Epithelial cell of esophagus (primary cell): ENCODE measurements around the gene TBX1.

ENCODE experiments used
- DNase-seq: peaks from one replicate; pipeline ENCODE4 v3.0.0; 2010; ENCODE audit warnings: low read depth
- H3K4me3 ChIP-seq: 2 replicates; pipeline ENCODE4 v1.5.1; 2011; ENCODE audit warnings: mild to moderate bottlenecking, low read length, control low read depth
- TF ChIP-seq, protein P1 (sequence below): IDR thresholded peaks from 2 replicates; pipeline ENCODE4 v1.5.1; 2011; ENCODE audit warnings: low read depth, mild to moderate bottlenecking, low read length, control low read depth, inconsistent platforms; ENCODE audit not compliant: insufficient read depth; ENCODE audit errors: missing control alignments

Gene TBX1

DNA sequence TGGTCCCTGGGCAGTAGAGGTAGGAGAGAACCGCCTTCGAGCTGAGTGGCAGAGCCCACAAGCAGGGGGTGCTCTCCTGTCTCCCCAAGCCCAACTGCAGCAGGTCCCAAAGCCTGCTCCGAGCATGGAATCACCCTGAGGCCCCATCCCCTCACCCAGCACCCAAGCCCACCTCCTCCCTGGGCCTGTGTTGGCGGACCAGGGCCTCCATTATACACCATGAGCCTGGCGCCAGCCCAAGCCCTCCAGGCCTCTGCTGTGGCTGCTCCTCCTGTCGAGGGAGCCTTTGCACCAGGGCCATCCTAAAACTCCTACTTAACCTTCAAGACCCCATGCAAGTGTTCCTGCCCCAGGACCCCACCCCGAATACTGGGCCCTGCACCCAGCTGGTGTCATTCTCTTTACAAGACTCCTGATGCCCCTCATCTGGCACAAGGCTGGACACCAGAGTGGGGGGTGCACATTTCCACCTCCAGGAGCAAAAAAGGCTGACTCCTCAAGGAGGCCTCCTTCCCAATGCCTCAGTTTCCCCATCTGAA, 20.6 kb upstream of the TBX1 start:
- TF ChIP-seq, protein P1, sequence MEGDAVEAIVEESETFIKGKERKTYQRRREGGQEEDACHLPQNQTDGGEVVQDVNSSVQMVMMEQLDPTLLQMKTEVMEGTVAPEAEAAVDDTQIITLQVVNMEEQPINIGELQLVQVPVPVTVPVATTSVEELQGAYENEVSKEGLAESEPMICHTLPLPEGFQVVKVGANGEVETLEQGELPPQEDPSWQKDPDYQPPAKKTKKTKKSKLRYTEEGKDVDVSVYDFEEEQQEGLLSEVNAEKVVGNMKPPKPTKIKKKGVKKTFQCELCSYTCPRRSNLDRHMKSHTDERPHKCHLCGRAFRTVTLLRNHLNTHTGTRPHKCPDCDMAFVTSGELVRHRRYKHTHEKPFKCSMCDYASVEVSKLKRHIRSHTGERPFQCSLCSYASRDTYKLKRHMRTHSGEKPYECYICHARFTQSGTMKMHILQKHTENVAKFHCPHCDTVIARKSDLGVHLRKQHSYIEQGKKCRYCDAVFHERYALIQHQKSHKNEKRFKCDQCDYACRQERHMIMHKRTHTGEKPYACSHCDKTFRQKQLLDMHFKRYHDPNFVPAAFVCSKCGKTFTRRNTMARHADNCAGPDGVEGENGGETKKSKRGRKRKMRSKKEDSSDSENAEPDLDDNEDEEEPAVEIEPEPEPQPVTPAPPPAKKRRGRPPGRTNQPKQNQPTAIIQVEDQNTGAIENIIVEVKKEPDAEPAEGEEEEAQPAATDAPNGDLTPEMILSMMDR = no peak
- no peak for DNase-seq
- H3K4me3 ChIP-seq = no peak overlapping the region

DNA sequence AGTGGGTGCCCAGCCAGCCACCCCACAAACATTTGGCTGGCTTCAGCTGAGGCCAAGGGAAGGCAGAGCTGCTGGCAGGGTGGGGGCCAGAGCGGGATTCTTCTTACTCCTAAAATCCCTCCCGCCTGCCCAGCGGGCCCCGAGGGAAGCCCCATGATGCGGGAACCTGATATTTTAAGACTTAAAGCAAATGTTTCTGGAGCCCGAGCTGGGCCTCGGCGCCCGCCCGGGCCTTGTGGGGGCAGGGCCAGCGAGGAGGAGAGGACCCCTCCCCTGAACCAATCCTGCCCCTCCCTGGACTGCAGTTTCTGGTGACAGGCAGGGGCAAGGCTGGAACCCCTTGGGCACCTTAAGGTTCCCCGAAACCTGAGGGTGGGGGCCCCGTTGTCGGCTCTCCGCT, 20.0 kb upstream of the TBX1 start:
- TF ChIP-seq, protein P1 = no peak
- no peak overlapping the region for H3K4me3 ChIP-seq
- no peak for DNase-seq

DNA sequence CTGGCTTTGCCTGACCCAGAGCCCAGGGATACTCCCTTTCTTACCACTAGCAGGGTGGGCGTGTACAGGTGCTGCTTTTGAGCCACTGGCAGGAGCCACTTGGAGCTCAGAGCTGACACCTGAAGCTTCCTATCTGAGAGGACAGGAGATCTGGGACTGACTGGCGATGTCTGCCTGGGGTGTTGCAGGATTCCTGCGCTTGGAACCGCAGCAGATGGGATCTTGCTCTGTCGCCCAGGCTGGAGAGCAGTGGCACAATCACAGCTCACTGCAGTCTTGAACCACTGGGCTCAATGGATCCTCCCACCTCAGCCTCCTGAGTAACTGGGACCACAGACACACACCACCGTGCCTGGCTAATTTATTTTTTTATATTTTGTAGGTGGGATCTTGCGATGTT, 19.5 kb upstream of the TBX1 start:
- H3K4me3 ChIP-seq = no peak overlapping the region
- no peak for DNase-seq
- TF ChIP-seq, protein P1 = no peak

DNA sequence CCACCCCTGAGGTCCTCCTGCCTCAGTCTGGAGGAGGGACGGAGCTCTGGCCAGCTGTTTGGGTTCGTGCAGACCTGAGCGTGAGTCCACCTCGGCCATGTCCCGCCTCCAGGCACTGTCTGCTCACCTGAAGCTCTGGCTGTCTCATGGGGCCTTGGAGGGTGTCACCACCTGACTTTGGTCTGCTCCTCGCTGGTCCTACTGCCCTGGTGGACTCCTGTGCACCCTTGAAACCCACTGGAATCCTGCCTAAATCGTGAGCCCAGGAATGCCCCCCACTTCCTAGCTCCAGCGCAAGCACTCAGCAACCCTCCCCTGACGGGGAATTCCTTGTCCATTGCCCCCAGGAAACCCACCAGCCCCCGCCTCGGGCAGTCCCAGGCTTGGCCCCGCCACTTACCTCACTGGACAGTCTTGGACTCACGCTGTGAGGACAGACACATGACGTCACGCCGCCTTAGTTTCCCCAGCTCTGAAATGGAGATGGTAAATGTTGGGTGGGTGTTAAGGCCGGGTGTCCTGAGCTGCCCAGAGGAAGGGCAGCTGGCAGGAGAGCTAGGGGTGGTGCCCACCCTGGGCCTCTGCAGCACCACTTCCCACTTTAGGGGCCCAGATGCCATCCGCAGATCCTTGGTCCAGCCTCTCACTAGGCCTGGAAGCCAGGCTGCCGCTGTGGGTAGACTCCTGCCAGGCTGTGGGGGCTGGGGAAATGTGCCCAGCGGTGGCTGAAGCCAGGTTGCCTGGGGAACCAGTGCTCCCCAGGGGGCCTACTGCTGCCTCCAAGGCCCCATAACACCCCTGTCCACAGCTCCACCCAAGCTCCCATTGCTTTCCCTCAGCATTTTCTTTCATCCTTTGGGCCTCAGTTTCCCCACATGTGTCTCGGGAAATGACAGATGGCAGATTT, 18.2 kb upstream of the TBX1 start:
- no peak for DNase-seq
- TF ChIP-seq, protein P1 = no peak
- H3K4me3 ChIP-seq = no peak overlapping the region

- no peak for DNase-seq
- H3K4me3 ChIP-seq = no peak overlapping the region
- TF ChIP-seq, protein P1 = no peak
These were observed 17.5 kb upstream of the TBX1 start for GRCh38 chr22:19743081-19743480.

- TF ChIP-seq, protein P1 = no peak
- no peak for DNase-seq
- H3K4me3 ChIP-seq = no peak overlapping the region
These were observed 16.9 kb upstream of the TBX1 start for GRCh38 chr22:19743651-19744050.
